NOMO-1 treated with DMSO at 0.1 percent for 48 hours (cell line): Measurements from ENCODE around the gene BRD2.
A peak's percentile ranks its signal among the peaks of the same experiment; 100 is the strongest.
"Not testable (repeated sequence)": the region's sequence is repeated elsewhere in the genome, so short reads cannot be mapped to it uniquely, and the experiment has no call there.

Experiments
- DNase-seq: peaks from one replicate; lab custom pipeline; 2025; ENCODE audit not compliant: unreplicated experiment; lab: John Stamatoyannopoulos, UW

BRD2 gene

DNA sequence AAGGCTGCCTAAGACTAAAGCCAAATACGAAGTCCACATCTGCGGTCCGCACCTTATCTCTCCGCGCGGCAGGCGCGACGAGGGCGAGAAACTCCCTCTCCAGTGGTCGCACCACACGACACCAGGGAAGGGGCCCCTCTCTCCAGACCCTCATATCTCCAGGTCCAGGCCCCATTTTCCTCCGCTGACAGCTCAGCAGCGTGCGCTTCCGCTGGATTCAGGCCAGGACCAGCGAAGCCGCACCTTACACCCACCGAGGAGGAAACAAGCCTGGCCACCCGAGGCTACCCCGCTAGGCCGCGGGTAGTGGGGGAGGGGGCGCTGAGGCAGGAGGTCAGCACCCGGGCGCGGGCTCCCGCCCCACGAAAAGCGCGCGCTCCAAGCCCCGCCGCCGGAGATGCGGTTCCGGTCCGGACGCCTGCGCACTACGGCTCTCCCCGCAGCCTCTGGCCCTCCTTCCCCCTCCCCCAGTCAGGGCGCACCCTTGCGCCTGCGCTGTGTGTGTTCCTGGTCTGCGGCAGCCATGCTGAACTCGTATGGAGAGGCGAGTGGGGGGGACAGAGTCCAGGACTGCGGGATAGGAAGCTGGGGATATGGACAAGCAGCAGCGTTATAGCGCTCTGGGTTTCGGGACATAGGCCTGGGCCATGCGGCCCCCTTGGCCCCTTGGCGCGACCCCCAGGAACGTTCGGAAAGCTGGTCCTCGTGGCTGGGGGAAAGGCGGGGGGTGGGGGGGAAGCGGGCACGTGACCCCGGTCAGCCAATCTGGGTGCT lies at the start of gene BRD2:
Gene BRD2, plus strand, starts transcription at position 502 of the 774 bp plus-strand sequence. CDS start 4,305 bp downstream, outside the sequence.
- peak; percentile 94 for DNase-seq

DNA sequence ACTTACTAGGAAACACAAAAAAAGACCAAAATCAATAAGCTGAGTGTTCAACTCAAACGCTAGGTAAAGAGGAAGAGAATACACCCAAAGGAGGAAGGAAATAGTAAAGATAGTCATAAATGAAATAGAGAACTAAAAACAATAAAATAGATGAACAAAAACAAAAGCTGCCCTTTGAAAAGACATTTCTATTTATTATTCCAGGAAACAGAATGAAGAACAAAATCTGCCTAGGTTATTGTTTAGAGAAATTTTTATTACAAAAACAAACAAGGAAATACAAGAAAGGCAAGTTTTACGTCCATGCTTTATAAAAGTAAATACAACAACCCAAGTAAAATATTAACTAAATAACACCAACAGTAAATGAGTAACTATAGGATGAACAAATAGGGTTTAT lies 47.7 kb upstream of the BRD2 start:
- DNase-seq: peak; percentile 72

DNA sequence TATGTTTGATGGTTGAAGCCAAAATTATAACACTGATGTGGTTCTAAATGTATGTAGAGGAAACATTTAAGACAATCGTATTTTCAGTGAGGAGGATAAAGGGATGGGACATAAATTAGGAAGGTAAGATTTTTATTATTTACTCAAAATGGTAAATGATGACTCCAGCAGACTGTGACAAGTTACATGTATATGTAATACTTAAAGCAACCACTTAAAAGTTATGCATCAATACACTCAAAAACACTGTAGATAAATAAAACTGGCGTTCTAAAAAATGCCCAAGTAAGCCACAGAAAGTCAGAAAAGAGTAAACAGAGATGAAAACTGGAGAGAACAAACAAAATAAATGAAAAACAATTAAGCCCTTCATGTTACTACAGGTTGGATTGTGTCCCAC lies 46.3 kb upstream of the BRD2 start:
- DNase-seq: no peak

DNA sequence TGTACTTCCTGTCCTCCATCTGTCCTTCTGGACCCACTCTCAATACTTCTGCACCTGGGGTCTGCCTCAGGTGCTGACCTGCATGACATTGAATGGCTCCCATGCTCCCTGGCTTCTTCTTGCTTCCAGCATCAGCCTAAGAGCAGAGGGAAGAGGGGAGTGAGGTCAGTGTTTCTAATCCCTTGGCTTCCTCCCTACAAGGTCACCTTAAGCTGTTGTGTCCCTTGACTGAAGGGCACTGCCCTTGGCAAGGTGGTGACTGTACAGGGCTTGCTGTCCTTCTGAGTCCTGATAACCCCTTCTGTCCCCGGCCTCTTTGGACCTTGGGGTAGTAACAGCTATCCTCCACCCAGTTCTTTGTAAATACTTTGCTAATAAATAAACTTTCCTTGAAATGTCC lies 37.2 kb upstream of the BRD2 start:
- DNase-seq: no peak

DNA sequence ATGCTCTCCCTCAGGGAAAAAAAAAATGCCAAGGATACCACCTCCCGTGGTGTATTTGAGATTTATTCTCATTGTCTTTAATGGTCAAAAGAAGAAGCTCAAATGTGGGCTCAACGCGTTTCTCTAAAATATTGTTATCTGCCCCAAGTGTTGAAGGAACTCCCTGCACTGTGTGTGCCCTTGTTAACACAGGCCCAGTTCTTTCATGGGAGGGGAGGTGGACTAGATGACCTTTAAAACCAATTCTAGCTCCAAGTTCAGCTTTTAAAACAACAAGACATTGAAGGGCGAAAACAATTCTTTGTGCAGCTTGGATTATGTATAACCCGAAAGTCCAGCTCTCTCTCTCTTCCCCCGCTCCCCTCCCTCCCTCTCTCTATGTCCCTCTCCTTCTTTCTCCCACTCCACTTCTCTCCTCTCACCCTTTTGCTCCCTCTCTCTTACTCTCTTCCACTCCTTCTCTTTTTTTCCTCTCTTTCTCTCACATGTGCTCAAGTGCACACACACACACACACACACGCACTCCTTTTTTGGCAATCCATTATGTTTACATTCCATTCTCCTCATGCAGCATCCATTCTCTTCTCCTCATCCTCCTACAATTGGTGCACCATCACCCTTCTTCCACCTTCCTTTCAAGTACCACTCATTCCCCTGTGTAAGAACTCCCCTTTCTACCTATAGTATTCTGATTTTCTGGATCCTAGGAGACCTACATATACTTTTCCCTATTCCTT lies 36.1 kb upstream of the BRD2 start:
- no peak for DNase-seq

DNA sequence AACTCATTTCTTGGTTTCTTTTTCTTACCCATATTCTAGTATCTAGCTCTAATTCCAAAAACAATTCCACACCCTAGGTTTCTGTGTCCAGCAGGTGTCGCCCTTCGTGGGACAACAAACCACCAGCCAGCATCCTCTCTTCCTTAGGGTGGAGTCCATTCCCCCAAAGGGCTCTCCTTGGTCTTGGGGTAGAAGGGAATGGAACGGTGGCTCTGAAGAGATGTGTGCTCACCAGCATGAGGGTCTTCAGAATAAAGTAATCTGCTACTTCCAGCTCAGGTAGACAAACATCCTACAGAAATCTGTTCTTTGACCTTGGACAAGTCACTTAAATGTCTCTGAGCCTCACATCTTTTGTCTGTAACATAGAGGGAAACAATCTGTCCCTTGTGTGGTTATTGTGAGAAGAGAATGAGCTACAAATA lies 34.7 kb upstream of the BRD2 start:
- DNase-seq: peak; percentile 51

DNA sequence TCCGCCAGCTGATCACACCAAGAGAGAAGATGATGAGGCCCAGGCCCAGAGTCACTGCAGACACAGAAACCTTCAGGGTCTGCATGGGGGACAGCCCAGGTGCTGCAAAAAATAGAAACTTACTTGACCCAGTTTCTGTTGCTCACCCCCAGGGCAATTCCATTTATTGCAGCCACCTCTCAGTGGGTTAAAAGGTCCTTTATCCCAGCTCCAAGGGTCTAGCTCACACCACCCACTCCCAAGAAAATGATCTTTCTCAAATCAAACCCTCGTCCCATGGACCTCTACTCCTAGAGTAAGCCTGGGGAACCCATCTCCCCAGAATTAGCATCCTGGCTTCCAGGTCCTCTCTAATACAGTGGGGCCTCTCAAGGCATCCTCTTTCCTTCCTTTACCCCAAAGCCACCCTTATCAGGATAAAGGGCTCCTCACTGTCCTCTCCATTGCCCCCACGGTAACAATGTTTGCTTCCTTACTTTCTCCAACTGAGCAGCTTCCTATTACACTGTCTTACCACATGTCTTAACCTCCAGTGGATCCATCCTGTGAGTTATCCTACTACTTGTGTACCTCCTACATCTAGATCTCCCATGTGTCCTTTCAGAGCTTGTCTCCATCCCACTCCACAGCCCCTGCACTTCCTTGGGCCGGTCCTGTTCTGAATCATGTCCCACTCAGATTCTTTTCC lies 32.7 kb upstream of the BRD2 start:
- no peak for DNase-seq

DNA sequence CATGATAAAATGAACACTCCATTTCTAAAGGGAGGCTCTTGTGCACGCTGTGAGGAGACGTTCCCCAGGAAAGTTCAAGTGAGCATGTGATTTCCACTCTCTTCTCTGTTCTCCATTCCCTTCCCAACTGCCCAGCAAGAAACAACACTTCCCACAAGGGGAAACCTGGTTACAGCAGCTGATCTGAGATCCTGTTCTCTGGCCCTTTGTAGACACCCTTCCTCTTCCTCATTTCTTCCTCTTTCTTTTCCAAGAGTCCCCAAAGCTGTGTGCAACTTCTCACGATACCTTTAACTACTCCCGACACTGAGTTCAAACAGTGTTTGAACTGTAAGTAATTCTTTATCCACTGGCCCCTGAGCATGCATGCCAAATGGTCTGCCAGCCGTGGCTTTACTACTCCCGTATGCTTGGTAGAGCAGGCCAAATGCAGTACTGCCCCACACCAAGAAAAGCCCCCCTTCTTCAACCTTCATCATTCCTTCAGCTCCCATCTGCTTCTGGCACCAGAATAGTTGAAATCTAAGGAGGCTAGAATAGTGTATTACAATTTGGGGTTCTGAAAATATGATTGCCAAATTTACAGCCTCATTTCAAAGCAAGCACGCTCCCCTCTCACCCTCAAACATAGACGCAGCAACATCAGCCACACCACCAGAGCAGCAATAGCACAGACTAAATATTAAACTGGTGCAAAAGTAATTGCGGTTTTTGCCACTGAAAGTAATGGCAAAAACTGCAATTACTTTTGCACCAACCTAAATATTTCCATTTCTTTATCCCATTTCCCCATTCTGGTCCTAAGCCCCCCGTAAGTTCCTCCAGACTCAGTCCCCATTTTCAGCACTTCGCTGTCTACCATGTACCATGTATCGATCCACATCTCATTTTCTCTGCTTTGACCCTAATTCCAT lies 31.9 kb upstream of the BRD2 start:
- no peak for DNase-seq

DNA sequence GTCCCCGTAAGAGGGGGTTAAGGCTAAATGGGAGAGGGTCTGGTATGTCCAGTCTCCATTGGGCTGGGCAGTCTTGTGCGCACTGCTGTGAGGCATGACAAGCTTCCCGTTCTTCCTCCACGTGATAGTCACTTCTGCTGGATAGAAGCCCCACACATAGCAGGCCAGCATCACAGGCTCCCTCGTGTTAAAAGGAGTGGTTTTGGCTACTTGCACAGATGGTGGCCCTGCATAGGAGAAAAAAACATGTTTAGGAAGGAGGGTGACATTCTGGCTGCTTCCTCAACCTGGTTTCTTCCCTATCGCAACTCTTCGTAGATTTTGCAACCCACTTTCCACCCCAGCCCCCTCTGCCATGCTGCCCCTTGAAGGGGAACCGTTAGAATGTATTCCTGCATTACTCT lies 31.2 kb upstream of the BRD2 start:
- peak; percentile 46 for DNase-seq

DNA sequence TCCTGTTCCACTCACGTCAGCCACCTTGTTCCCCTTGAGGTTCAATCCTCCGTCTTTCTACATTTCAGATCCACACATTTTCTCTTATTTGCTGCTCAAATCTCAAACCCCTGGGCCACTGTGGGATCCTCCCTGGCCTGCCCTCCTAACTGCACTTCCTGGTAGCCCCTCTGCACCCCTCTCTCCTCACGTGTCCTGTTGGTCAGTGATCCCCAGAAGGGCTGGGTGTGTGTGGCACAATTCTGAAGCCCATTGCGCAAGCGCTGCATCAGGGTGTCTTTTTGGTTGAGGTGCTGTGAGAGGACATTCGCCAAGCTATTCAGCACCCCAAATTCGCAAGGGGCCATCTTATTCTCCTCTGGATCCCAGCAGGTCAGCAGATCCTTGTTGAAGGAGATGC lies 29.9 kb upstream of the BRD2 start:
- DNase-seq: no peak

DNA sequence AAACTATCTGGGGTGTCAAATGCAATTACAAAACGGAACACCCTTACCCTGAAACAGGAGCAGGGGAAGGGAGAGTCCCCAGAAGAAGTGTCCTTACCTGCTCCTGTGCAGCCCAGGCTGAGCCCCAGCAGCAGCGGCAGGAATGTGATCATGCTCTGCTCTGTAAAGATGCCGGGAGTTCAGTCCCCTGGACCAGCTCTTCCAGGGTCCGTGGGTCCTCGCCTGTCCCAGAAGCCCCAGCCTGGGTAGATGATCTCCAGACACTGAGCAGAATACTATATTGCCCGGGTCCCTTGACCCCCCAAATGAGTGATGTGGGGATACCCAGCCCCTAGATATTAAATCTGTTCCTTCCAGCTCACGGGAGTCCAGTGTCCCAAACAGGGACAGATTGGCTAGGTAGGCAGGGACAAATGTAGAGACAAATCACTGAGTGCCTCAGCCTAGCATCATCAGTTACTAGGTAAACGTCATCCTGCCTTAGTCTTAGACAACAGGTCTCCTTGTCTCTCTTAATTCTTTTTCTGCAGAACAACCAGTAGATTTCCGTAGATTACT lies 27.7 kb upstream of the BRD2 start, which contains the start of gene HLA-DMB:
Gene HLA-DMB, minus strand, starts transcription at position 373 of the 558 bp plus-strand sequence. Its CDS starts 221 bp downstream, at position 152.
- DNase-seq: peak; percentile 93

DNA sequence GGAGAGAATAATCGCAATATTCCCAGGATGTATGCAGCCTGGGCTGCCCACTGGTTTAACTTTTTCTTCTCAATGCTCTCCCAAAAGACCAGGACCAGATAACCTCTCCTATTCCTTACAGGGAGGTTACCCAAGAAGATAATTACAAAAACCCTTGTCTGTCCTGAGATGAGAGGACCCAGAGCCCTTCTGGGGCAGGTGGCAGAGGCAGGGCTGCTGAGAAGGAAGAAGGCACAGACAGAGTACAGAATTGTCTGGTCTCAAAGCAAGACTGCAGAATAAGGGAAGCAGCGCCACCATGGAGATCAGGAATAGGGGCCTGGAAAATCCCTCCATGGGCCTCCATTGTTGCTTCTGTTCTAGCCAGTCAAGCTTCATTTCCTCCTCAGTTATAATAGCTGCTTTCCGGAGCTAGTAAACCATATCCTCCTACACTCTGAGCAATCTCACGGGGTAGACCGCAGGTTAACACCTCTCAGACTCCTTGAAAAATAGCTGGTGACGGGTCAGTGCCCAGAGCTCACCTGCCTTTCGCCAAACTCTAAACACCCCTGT lies 27.1 kb upstream of the BRD2 start:
- peak; percentile 77 for DNase-seq

DNA sequence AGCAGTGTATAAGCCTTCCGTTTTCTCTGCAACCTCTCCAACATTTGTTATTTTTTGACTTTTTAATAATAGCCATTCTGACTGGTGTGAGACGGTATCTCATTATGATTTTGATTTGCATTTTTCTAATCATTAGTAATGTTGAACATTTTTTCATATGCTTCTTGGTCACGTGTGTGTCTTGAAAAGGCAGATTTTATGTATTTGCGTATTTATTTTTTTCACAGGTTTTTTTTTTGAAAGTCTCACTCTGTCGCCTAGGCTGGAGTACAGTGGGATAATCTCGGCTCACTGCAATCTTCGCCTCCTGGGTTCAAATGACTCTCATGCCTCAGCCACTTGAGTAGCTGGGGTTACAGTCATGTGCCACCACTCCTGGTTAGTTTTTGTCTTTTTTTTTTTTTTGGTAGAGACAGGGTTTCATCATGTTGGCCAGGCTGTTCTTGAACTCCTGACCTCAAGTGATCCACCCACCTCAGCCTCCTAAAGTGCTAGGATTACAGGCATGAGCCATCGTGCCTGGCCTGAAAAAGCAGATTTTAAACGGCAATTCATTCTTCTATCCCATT lies 25.8 kb upstream of the BRD2 start:
- DNase-seq: not testable (repeated sequence)

DNA sequence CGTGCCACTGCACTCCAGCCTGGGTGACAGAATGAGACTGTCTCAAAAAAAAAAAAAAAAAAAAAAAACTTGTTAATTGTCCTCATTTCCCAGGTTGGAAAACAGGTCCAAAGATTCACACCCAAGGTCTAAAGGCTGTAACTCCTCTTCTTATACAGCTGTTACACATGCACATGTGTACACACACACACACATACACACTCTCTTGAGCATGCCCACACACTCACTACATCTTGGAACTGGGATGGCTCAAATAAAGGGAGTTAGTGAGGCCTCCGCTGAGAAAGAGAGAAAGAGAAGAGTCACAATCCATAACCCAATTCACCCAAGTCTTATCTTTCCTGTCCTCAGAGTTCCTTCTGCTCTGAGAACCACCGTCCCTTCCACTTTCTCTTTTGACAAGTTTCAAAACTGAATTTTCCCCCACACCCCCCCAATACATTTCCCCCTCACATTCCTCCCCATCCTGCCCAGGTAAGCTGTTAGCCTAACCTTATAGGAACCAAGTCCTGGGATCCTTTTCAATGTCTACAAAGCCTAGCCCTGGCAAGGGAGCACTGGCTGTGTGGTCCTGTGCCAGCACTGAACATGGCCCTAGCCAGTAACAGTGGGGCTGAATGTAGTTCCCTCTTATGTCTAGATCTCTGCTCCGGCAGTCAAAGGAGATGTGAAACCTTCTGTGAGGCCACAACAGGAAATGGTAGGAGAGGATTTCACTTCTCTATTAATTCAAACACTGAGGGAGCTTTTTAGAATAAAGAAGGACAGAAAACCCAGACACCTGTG lies 24.3 kb upstream of the BRD2 start:
- DNase-seq: peak; percentile 97

DNA sequence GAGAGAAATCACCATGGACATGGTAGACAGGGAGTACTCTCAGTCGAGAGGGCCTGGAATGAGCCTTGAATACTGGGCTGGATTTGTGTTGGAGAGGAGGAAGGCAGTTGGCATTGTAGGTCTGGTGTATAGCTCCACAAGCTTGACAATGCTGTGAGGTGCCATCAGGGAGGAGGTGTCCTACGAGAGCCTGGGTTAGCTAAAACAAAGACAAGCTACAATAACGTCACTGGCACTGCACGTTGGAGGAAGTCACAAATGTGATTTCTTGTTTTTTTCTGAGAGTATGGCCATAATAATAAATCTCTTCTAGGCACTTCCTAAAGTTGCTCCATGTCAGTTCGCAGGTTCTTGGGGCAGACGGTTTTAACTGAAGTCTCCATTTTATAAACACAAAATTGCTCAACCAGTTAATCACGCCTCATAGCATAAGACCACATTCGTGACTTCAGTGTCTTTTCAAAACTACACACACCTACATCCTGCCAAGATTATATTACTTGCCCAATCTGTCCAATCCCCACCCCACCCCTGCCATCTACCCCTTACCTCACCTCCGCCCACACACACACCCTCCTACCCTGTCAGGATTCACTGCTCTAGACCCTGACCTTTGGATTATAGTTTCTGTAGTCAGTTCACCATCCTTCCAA lies 23.2 kb upstream of the BRD2 start:
- peak; percentile 100 for DNase-seq

DNA sequence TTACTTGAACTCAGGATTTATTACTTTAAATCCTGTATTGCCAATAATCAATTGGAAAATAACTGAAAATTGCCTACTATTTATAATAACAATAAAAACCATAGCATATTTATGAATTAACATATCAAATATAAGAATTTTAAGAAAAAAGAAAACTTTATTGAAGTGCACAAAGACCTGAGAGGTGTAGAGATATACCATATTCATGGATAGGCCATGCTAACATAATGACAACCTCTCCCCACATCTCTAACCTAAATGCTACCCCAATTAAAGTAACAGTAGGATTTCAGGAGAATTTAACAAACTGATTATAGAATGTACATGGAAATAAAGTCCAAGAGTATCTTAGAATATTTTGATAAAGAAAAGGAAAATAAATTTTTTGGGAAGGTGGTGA lies 22.4 kb upstream of the BRD2 start:
- DNase-seq: no peak

DNA sequence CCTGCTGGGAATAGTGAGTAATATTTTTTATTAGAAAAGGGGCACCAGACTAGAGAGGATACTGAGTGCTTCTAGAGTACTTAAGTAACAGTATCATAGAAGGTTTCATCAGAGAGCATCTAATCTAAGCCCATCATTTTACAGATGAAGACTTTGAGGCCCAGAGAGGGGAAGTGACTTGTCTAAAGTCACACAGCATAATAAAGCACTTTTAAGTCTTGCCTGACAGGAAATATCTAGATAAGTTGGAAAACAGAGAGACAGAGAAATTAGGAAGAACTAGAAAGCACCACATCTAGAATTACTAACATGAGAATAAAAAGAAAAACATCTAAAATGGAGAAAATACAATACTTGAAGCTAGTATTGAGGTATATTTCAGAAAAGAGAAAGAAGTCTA lies 21.5 kb upstream of the BRD2 start:
- DNase-seq: no peak
